Measurements from ENCODE around the gene ADM. TPM values are rescaled to one million over a fixed set of nuclear protein-coding genes. Genes with fewer than 3 reads are reported as not detected.

Gene ADM
- total RNA-seq, 4 donors from 2014 or later: 57.3 to 152 (median 105) TPM

- intact Hi-C loops (cut with DNase I): no loop called here
- peak overlapping the region; percentile 47 to 68 (median 60) for H3K27ac ChIP-seq (replicated peaks in 1 of 4)
Observed at GRCh38 chr11:10273738-10274137, 31.1 kb upstream of the ADM start.

GRCh38 chr11:10274726-10275125, 30.1 kb upstream of the ADM start:
- Histone ChIP-seq H3K36me3 (no peaks in the 10 kb centered on the region), H3K9me3 (no peaks in the 10 kb centered on the region), H3K27ac (replicated peaks in 1 of 4) (peak overlapping the region in 3 of 4 donors; percentile 47 to 64 (median 57)), H3K27me3 (no peaks in the 10 kb centered on the region), H3K4me3 (peak overlapping the region in 1 of 4 donors; percentile 4), H3K4me1 (peaks cover 7 to 49% (median 33%) of the 10 kb centered on the region in 4 donors)
- no peak for TF ChIP-seq EP300 (IDR thresholded peaks at IDR 0.05)
- no peak for TF ChIP-seq POLR2A (IDR thresholded peaks at IDR 0.05; ENCODE audit: low read depth)
- TF ChIP-seq, protein P1, sequence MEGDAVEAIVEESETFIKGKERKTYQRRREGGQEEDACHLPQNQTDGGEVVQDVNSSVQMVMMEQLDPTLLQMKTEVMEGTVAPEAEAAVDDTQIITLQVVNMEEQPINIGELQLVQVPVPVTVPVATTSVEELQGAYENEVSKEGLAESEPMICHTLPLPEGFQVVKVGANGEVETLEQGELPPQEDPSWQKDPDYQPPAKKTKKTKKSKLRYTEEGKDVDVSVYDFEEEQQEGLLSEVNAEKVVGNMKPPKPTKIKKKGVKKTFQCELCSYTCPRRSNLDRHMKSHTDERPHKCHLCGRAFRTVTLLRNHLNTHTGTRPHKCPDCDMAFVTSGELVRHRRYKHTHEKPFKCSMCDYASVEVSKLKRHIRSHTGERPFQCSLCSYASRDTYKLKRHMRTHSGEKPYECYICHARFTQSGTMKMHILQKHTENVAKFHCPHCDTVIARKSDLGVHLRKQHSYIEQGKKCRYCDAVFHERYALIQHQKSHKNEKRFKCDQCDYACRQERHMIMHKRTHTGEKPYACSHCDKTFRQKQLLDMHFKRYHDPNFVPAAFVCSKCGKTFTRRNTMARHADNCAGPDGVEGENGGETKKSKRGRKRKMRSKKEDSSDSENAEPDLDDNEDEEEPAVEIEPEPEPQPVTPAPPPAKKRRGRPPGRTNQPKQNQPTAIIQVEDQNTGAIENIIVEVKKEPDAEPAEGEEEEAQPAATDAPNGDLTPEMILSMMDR (IDR thresholded peaks at IDR 0.05): no peak
- no peak for TF ChIP-seq POLR2AphosphoS5 (IDR thresholded peaks at IDR 0.05)
- intact Hi-C loops (cut with DNase I): no loop called here
- DNase-seq (ENCODE audit: extremely low spot score): no peak
- WGBS: 46% methylated on average over 1 of the region's 1 CpG

More at GRCh38 chr11:10273738-10274137, 31.1 kb upstream of the ADM start:
- Histone ChIP-seq H3K4me1 (peaks cover 7 to 49% (median 33%) of the 10 kb centered on the region in 4 donors), H3K9me3 (no peaks in the 10 kb centered on the region), H3K36me3 (no peaks in the 10 kb centered on the region), H3K27me3 (no peaks in the 10 kb centered on the region), H3K4me3 (peak overlapping the region in 1 of 4 donors; percentile 4)
- no peak for DNase-seq (ENCODE audit: extremely low spot score)
- no peak for TF ChIP-seq EP300 (IDR thresholded peaks at IDR 0.05)
- TF ChIP-seq POLR2AphosphoS5 (IDR thresholded peaks at IDR 0.05): no peak
- TF ChIP-seq, protein P1 (IDR thresholded peaks at IDR 0.05): no peak
- no peak for TF ChIP-seq POLR2A (IDR thresholded peaks at IDR 0.05; ENCODE audit: low read depth)

DNA sequence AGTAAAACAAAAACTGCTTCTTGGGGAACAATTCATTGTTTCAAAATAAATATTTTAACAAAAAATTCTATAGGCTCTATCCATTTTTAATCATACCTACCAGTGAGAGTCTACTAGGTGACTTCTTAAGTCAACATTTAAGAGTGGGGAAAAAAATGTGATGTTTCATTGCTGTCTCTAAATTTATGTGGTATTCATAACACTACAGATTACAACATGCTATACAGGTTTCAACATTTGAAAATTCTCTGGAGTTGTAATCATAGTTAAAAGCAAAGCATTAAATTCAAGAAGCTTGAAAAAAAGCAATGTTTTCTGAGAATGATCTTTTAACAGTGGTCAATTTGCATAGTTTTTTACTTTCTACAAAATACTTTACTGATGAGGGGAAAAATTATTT, 29.2 kb upstream of the ADM start:
- peaks cover 7 to 49% (median 33%) of the 10 kb centered on the region in 4 donors for H3K4me1 ChIP-seq
- H3K27me3 ChIP-seq: no peaks in the 10 kb centered on the region
- no peak overlapping the region for H3K4me3 ChIP-seq
- H3K27ac ChIP-seq (replicated peaks in 1 of 4): no peak overlapping the region
- no peak for DNase-seq (ENCODE audit: extremely low spot score)
- no peaks in the 10 kb centered on the region for H3K9me3 ChIP-seq
- intact Hi-C loops (cut with DNase I): no loop called here
- TF ChIP-seq, protein P1 (IDR thresholded peaks at IDR 0.05): no peak
- TF ChIP-seq EP300 (IDR thresholded peaks at IDR 0.05) (no peak), POLR2A (IDR thresholded peaks at IDR 0.05; ENCODE audit: low read depth) (no peak), POLR2AphosphoS5 (IDR thresholded peaks at IDR 0.05) (no peak)
- no peaks in the 10 kb centered on the region for H3K36me3 ChIP-seq

- no peak for DNase-seq (ENCODE audit: extremely low spot score)
- peaks cover 10 to 30% (median 20%) of the 10 kb centered on the region in 4 donors for H3K4me1 ChIP-seq
- TF ChIP-seq POLR2AphosphoS5 (IDR thresholded peaks at IDR 0.05): no peak
- TF ChIP-seq, protein P1 (IDR thresholded peaks at IDR 0.05): no peak
- TF ChIP-seq POLR2A (IDR thresholded peaks at IDR 0.05; ENCODE audit: low read depth): no peak
- no peak for TF ChIP-seq EP300 (IDR thresholded peaks at IDR 0.05)
- no peak overlapping the region for H3K4me3 ChIP-seq
- no peaks in the 10 kb centered on the region for H3K27me3 ChIP-seq
- intact Hi-C loops (cut with DNase I): no loop called here
- H3K9me3 ChIP-seq: no peaks in the 10 kb centered on the region
- H3K36me3 ChIP-seq: no peaks in the 10 kb centered on the region
- H3K27ac ChIP-seq (replicated peaks in 1 of 4): no peak overlapping the region
Observed at GRCh38 chr11:10282117-10282516, 22.8 kb upstream of the ADM start.

- 73% methylated on average over 1 of the region's 1 CpG for WGBS
- DNase-seq (ENCODE audit: extremely low spot score): no peak
- Histone ChIP-seq H3K4me1 (peaks cover 7 to 35% (median 29%) of the 10 kb centered on the region in 4 donors), H3K27ac (replicated peaks in 1 of 4) (no peak overlapping the region), H3K4me3 (no peak overlapping the region), H3K27me3 (no peaks in the 10 kb centered on the region), H3K9me3 (no peaks in the 10 kb centered on the region), H3K36me3 (peaks cover 0 to 11% (median 3%) of the 10 kb centered on the region in 4 donors)
- intact Hi-C loops (cut with DNase I): no loop called here
- TF ChIP-seq EP300 (IDR thresholded peaks at IDR 0.05): no peak
- no peak for TF ChIP-seq POLR2A (IDR thresholded peaks at IDR 0.05; ENCODE audit: low read depth)
- TF ChIP-seq, protein P1 (IDR thresholded peaks at IDR 0.05): no peak
- TF ChIP-seq POLR2AphosphoS5 (IDR thresholded peaks at IDR 0.05): no peak
Observed at GRCh38 chr11:10283991-10284390, 20.9 kb upstream of the ADM start.
